DMS79 (cell line): ENCODE results near the gene ZNF445.
"Not testable (repeated sequence)": the region's sequence is repeated elsewhere in the genome, so short reads cannot be mapped to it uniquely, and the experiment has no call there.

ENCODE experiments used
- DNase-seq: peaks from one replicate; lab custom pipeline; 2025; lab: John Stamatoyannopoulos, UW

ZNF445 gene

DNA sequence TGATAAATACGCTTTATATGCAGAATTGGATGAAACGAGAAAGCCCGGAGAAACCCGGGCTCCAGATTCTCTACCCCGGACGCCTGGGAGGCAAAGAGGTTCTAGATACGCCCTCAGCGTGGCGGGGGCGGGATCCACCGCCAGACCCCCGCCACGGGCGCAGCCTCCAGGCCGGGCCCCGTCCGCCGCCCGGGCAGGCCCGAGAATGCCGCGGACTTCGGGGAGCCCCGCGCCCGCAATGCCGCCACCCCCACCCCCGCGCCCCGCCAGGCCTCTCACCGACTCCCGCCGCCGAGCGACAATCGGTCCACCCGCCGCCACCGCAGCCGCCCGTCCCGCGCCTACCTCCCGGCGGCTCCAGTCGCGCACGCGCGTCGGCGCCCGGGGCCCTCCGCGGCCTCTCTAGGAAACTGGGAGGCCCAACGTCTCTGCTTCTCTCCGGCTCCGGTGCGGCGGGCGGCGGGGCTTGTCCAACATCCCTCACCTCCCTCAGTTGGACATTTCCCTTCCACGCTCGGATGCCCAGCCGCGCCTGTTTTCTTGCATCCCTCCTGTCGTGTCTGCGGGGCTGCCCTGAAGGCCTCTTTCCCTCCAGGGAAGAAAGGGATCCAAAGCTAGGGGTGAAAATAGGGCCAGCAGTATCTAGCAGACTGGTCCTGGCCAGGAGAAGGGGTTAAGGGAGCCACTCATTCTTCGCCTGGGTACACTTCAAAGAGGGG lies at the start of gene ZNF445:
TSS of gene ZNF445 (minus strand) at position 359 of the 719 bp plus-strand sequence. CDS start 22,121 bp downstream, outside the sequence.
- DNase-seq: peak; percentile 34

DNA sequence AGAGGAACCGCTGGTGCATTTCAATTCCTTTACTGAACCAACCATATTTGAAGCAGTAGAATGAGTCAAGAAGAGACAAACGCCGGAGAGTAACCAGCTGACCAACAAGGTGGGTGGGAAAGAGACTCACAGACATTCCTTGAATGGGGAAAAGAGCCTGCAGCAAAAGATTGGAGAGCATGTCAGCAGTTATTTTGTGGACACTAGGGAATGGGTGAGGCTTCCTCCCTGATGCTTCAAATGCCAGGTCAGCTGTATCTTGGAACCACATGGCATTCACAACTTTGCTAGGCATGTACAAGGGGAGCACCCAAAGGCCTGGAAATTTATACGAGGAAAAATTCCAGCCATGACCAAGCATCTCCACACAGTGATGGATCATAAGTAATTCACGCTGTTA lies 47.6 kb upstream of the ZNF445 start:
- DNase-seq: no peak

DNA sequence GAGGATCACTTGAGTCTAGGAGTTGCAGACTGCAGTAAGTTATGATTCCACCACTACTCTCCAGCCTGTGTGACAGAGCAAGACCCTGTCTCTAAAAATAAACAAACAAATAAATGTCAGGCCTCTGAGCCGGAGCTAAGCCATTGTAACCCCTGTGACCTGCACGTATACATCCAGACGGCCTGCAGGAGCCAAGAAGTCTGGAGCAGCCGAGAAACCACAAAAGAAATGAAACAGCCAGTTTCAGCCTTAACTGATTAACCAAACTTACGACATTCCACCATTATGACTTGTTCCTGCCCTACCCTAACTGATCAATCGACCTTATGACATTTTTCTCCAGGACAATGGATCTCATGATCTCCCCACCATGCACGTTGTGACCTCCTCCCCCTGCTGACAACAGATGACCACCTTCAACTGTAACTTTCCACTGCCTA lies 45.0 kb upstream of the ZNF445 start:
- DNase-seq: no peak

DNA sequence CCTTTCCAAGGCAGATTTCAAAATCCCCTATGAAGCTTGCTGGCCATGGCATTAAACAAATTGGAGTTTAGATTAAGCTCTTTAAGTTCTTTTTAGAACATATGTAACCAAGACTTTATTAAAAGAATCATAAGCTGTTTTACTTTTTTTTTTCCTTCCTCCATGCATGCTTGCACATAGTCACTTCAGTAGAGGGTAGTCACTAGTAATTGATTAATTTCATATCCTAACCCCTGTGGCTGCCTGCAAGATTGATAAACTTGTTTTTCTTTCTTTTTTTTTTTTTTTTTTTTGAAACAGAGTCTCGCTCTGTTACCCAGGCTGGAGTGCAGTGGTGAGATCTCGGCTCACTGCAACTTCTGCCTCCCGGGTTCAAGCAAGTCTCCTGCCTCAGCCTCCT lies 44.3 kb upstream of the ZNF445 start:
- no peak for DNase-seq

DNA sequence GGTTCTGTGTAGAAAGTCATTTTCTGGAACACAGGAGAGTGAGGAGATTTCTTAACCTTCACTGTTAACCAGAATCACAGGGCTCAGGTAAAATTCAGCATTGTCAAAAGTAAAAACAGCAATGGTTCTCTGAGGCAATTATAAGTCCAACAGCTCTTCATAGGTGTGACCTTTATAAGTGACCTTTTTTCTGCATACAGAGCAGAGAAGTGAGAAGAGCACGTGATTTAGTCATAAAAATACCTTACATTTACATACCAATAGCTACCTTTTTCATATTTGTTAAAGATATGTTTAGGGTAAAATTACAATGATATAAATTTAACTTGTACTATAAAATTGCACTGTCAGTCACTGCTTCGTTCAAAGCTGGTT lies 41.3 kb upstream of the ZNF445 start:
- no peak for DNase-seq

DNA sequence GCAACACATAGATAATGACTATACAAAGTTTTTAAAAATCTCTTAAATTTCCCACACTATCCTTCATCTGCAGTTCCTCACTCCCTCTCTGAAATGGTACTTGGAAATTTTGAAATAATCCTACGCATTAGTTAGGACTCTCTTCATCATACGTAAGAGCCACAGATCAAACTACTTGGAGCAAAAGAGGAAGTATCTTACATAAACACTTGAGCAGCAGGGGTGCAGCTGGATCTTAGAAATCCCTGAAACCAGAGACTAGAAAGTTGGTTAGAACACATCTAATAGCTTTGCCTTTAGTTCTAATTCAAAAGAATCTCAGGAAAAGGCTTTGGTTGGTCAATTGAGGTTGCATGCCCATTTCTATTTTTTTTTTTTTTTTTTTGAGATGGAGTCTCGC lies 38.8 kb upstream of the ZNF445 start:
- DNase-seq: no peak

DNA sequence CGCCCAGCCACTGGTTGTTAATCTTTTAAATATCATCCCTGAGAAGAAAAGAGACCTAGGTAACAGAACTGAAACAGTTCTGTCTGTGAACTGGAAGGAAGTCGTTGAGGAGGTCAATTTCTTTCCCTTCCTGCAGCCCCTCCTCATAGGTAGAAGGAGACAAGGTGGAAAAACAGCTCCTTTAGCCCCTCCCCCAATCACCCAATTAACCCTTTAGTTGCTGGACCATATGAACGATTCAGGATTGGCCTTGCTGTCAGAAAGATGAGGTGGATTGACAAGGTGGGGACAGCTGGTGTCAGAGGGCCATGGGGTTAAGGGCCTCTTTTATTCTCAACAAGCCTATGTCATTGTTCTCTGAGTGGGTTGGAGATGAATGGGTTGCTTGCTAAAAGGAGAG lies 36.0 kb upstream of the ZNF445 start:
- no peak for DNase-seq

DNA sequence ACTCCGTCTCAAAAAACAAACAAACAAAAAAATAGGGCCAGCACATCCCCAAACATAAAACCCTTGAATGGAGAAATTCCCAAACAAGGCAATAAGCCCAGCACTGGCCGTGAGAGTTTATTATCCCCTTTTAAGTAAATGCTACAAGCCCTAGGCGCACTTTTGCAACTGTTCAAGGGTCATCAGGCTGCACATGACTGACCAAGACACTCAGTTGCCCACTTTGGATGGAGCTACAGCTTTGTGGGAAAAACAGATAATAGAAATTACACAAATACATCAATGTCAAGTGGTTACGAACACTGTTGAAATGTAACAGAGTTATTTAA lies 33.7 kb upstream of the ZNF445 start:
- peak; percentile 67 for DNase-seq

DNA sequence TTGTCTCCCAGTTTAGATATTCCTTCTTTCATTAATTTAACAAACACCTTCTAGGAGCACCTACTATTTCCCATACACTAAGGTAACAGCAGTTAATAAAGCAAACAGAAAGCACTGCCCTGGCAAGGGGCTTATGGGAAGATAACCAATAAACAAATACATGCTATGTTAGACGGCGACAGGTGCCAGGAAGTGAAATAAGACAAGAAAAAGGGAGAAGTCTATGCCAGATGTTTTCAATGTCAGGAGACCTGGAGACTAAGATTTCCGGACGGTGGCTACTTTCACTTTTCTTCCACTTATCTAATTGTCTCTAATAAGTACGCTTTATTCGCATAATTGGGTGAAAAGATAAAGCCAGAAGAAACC lies 32.5 kb upstream of the ZNF445 start:
- DNase-seq: no peak

DNA sequence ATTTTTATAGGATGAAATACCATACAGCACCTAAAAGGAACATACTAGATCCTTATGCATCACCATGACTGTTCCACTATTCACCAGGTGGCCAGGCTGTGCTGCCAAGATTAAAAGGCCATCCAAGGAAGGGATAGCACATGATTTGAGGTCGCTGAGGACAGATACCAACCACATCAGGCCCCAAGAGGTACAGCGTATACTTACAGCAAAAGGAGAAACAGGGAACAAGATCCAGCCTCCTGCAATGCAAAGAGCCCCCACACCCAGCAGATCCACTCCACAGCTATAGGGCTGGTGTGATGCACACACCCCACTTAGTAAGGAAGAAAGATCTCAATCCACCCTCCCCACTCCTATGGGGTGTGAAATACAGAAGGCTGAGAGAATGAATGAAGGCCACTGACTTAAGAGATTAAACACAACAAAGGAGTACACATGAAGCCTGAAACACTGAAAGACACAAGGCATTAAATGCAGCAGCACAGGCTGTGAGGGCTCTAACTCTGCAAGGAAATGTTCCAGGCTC lies 32.0 kb upstream of the ZNF445 start:
- no peak for DNase-seq

DNA sequence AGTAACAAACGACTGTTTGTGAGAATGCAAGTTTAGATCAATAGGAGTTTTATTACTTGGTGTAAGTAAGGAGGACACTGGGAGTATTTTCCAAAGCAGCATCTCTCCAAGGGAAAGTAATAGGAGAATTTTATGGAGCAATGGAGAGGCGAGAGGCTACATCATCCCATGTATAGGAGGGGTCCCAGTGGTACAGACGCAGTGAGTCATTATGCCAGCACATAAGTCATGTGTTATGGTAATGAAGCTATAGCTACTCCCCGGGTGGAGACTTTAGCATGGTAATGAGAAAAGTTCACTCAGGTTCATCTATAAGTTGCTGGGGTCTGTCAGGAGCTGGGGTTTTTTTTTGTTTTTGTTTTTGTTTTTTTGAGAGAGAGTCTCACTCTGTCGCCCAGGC lies 29.5 kb upstream of the ZNF445 start:
- no peak for DNase-seq

DNA sequence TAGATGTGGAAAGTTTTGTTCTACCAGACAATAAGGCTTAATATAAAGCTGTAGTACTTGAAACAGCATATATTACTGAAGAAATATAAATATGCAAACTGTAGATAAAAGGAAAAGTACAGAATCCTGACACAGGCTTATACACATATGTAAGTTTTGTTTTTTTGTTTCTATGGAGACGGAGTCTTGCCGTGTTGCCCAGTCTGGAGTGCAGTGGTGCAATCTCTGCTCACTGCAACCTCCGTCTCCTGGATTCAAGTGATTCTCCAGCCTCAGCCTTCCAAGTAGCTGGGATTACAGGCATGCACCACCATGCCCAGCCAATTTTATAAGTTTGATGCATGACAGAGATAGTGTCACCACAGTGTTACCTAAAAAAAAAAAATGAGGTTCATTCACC lies 29.1 kb upstream of the ZNF445 start:
- DNase-seq: no peak

DNA sequence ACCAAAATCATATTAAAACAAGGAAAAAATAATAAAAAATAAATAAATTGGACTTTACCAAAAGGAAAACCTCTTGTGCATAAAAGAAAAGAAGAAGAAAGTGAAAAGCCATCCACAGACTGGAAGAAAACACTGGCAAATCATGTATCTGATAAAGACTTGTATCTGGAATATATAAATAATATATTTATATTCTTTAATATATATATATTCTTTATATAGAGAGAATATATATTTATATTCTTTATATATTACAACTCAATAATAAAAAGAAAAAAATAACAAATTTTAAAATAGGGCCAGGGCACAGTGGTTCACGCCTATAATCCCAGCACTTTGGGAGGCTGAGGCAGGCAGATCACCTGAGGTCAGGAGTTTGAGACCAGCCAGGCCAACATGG lies 27.1 kb upstream of the ZNF445 start:
- no peak for DNase-seq

DNA sequence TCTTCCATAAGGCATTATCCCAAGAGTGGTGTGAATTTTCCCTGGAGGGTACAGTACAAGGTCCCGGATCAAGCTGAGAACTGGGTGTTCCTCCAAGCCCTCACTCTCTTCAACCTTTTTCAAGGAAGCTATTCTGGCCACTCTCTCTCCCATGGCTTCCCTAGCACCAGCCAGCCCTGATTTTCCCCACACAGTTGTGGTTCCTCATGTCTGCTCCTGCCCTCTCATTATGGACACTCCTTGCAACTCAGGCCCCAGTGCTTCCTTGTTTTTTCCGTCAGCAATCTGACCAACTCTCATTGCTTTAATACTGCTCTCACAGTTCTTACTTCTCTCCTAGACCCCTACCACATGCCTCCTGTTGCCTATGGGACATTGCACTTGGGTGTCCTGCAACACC lies 25.7 kb upstream of the ZNF445 start:
- not testable (repeated sequence) for DNase-seq

DNA sequence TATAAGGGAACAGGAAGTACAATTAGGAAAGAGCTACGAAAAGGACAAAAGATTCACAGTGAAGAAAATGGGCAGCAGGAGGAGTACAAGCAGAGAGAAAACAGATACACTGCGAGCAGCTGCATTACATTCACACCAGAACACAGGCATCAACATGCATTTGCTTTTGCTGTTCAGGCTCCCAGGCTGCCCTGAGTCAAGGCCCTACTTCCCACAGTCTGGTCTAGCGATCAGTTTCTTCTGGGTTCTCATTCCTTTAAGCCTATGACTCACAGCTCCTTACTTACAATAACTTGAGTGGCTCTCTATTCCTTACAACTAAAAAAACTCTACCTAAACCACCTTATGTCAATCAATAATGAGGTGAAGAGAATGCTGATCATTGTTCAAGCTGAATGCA lies 24.5 kb upstream of the ZNF445 start:
- DNase-seq: no peak

DNA sequence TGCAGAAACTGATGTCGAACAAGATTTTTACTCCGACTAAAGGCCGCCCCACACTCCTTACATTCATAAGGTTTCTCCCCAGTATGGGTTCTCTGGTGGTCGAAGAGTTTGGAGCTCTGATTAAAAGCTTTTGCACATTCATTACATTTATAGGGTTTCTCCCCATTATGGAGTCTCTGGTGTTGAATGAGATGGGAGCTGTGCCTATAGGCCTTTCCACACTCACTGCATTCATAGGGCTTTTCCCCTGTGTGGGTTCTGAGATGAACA lies 22.4 kb upstream of the ZNF445 start:
- not testable (repeated sequence) for DNase-seq

DNA sequence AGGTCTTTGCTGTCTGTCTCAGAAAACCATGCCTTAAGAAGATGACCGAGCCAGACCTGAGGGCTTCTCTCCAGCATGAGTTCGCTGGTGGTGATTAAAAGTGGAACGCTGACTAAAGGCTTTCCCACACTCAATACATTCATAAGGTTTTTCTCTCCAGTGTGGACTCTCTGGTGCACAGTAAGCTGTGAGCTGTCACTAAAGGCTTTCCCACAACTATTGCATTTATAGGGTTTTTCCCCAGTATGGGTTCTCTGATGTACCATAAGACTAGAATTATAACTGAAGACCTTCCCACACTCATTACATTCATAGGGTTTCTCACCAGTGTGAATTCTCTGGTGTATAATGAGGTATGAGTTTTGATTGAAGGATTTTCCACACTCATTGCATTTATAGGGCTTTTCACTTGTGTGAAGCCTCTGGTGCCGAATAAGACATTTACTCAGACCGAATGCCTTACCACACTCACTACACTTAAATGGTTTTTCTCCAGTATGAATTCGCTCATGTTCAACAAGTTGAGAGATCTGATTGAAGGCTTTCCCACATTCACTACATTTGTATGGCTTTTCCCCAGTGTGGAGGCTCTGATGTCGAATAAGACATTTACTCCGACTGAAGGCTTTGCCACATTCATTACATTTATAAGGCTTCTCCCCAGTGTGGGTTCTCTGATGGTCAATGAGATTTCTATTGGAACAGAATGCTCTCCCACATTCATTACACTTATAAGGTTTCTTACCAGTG lies 21.9 kb upstream of the ZNF445 start:
- no peak for DNase-seq

DNA sequence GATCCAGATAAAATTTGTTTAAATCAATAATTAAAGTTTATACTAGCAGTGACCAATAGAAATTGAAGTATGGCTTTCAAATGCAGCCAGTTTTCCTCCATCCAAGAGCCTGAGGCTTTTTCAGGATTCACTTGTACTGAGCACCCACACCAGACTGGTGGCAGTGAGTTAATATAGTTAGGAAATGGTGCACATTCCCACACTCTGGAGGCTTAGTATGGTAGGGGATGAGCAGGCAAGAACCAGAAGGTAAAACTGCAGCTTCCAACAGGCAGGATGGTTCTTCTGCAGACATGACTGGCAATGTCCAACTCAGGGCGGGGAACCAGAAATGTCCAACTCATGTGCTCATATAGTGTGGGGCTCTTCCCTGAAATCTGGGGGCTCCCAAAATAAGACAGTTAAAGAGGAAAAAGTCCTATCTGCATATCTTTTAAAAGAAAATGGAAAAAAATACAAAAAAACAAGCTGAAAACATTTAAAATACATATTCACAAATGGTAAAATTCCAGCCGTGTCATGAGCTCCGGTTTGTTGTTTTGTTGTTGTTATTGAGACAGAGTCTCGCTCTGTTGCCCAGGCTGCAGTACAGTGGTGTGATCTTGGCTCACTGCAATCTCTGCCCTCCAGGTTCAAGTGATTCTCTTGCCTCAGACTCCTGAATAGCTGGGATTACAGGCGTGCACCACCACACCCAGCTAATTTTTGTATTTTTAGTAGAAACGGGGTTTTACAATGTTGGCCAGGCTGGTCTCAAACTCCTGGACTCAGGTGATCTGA lies 18.4 kb upstream of the ZNF445 start:
- no peak for DNase-seq

DNA sequence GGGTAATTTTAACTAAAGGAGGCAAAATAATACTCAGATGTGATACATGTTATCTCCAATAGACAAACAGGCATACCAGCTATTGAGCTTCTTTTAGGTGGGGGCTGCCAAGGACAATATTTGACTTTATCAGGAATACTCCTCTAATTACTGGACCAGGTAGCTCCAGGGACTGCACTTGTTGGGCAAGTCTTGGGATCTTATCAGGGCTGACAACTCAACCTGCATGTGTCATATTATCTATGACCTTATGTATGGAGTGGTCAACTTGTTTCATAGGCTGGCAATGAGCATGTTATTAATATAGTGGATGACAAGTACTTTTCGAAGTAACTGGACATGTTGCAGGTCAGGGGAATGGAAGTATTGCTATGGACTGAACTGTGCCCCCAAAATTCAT lies 15.0 kb upstream of the ZNF445 start:
- no peak for DNase-seq

DNA sequence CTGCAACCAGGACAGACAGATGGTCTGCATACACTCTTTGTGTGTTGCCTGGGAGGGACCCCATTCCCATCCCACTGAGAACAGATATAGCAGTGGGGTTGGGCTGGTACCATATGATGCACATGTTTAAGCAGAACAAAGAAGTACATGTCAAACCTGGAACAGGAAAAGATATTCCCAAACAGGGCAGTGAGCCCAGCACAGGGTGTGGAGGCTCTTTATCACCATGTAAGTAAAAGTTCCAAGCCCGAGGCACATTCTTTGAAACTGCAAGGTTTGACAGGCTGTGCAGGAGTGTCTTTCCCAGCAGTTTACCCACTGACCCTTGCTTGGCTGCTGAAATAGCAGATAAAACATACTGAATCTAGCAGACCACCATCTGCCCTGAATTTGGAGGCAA lies 5.3 kb upstream of the ZNF445 start:
- no peak for DNase-seq

DNA sequence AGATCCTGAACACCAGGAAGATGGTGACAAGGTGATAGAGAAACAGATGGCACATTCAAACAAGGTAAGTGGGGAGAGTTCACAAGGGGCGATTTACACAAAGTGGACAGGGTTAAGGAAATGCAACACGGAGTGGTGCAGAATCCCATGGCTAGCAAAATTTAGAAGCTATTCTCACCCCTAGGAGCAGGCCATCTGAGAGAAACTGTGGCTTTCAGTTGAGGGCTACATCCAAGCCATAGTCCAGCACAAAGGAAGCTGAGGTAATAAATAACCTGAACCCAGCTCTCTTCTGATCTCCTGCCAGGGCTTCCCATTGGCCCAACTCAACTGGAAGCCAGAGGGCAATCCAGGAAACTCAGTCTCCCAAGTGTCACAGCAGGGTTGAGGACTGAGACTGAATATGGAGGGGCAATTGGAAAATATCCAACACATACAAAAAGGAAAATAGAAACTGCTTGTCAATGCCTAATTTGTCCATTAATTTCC lies 1.2 kb upstream of the ZNF445 start:
- no peak for DNase-seq

DNA sequence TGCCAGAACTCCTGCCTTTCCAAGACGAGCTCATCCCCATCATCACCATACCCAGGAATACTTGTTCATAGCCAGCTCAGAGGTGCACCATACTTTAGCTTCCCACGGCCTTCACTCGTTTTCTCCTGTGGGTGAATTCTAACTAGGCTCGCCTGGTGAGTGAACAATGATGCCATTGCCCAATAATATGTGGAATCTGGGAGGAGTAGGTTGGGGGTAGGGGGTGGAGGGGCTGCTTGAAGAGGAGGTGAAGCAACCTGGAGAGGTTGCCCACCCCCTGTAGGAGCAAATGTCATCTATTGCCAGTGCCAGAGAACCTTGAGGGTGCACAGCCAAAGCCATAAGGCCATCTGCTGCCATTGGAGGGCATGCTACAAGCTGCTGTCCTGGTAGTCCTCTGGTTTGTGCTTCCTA lies 592 bp upstream of the ZNF445 start:
- no peak for DNase-seq

DNA sequence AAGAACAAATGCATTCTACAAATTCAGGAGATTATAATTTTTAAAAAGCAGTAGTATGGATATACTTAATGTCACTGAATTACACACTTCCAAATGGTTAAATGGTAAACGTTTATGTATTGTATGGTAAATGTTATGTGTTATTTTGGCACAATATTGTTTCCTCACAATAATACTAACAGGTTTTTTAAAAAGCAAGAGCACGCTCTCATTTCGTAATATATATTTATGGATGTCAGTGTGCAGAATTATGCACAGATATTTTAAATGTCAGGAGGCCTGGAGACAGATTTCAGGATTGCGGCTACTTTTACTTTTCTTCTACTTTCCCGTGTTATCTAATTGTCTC lies 533 bp downstream of the ZNF445 start:
- no peak for DNase-seq
